ENCODE measurements around the gene PLA2R1.
"Not testable (repeated sequence)": the region's sequence is repeated elsewhere in the genome, so short reads cannot be mapped to it uniquely, and the experiment has no call there.

The PLA2R1 gene

DNA sequence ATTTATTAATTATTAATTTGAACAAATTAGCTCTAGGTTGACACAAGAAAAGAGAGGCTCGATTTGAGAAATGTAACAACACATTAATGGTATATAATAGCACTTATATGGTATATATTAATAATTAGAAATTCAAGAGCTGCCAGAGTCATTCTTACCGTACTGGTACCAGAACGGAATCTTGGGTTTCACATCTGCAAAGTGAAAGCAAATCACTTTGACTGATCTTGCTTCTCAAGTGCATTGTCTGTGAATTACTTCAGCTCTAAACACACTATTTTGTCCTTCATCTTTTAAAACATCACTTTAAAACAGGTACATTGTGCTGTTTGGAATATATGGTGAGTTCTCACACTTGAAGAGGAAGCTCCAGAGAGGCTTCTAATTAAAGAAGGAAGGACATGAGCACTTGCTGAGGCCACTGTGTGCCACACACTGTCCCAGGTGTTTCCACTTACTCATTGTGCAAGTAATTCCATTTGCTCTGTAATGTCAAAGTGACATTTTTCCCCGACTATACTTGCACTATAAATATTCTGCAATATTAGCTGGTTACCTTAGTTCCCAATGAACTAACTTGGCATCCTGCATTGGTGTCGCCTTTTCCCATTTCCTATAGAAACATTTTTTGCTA is 85.8 kb downstream of the PLA2R1 start:
- no peak for DNase-seq

GRCh38 chr2:159973325-159973724 is 89.1 kb downstream of the PLA2R1 start:
- no peak for DNase-seq

GRCh38 chr2:159971365-159972152 is 90.9 kb downstream of the PLA2R1 start:
- peak; percentile 5 for DNase-seq

- not testable (repeated sequence) for DNase-seq
Measured at GRCh38 chr2:159970548-159970947, 91.9 kb downstream of the PLA2R1 start.

- peak; percentile 14 for DNase-seq
Measured at GRCh38 chr2:159968279-159968900, 94.0 kb downstream of the PLA2R1 start.

GRCh38 chr2:159963700-159964099 is 98.7 kb downstream of the PLA2R1 start:
- DNase-seq = no peak

DNA sequence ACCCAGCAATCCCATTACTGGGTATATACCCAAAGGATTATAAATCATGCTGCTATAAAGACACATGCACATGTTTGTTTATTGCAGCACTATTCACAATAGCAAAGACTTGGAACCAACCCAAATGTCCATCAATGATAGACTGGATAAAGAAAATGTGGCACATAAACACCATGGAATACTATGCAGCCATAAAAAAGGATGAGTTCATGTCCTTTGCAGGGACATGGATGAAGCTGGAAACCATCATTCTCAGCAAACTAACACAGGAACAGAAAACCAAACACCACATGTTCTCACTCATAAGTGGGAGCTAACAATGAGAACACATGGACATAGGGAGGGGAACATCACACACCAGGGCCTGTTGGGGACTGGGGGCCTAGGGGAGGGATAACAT is 99.9 kb downstream of the PLA2R1 start:
- not testable (repeated sequence) for DNase-seq

DNA sequence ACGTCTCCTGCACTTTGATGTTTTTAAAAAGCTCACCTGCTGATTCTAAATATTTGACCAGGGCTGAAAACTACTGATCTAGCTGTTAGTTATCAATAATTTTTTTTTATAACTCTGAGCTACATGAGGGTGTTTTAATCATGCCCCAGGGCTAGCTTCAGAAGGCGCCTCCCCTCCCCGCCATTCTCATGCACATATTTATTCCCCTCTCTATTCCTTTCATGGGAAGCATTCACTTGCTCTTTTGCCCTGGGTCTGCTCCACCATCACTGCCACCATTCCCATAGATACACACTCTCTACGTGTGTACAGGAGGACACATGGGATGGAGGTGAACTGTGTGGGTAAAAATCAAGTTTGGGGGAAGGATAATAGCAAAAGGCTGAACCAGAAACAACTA is 101.0 kb downstream of the PLA2R1 start:
- no peak for DNase-seq

DNA sequence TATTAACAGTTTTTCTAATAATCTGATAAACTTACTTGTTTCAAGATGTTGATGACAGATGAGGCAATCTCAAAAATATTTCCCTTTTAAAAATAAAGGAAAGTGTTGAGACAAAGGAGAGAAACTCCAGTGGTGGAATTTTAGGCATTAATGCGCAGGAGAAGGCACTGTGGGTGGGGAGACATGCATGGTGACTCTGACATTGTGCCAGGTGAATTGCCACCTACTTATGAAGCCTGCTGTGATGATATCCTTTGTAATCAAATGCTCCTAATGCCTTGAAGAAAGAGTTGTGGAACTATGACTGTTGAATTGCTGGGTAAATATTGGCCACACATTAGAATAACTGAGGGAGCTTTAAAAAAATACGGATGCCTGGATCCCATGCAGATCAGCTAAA is 101.4 kb downstream of the PLA2R1 start:
- DNase-seq = no peak

DNA sequence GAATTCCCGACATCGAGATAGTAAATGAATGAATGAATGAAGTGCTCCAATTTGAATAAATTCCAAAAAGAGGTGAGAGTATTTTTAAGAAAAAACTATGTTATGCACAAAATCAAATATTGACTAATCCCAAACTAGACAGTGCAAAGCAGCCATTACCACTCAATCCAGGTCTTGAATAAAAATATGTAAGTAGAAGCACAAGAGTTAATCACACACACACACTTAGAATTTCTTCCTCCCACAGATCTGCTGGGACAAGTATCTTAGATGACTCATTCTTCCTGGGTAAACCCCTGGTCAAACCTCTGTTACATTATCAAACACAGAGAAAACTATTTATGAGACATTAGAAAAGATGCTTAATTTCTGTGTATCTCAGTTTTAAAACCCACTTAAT is 102.0 kb downstream of the PLA2R1 start:
- peak; percentile 13 for DNase-seq

GRCh38 chr2:159959136-159959535 is 103.3 kb downstream of the PLA2R1 start:
- DNase-seq = no peak

DNA sequence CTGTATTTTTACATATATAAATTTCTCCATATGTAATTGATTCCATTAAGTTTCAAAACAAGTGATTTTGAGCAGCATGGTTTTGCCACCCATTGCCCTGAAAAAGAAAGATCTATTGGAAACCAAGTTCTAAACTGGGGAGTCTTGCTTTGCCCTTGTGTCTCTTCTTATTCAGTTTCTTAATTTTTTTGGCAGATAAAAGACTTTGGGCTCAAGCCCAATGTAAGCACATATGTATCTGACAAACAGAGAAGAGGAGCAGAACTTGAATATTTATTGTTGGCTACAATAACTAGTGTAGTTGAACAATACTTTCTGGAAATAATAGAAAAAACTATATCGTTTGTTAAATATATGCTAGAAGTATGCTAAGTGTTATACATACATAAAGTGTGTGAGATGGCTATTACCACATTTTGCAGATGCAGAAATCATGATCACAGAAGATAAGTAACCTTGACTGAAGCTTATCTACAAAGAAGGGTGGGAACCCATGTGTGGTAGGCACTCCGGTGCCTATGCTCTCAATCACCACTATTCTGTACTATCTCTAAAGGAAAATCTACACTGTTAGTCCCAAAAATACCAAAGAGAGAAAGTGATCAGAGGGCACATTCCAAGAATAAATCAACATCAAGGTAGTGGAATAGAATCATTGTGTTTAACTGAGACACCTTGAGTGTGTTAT is 109.1 kb downstream of the PLA2R1 start:
- DNase-seq = no peak

GRCh38 chr2:159946326-159946999 is 116.0 kb downstream of the PLA2R1 start:
- peak; percentile 61 for DNase-seq

DNA sequence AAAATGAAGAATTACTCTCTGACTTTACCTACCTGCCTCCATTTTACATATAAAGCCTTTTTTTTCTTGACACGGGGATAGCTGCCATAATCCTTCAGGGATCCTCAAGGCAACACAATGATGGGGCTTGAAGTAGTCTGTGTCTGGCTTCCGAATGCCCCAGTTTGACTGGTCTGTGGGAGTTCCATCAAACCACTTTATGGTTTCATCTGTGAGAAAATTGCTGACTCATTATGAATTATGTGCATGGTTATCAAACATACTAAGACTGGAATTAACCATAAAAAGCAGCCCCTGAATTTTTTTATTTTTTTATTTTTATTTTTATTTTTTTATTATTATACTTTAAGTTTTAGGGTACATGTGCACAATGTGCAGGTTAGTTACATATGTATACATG is 117.5 kb downstream of the PLA2R1 start:
- no peak for DNase-seq

DNA sequence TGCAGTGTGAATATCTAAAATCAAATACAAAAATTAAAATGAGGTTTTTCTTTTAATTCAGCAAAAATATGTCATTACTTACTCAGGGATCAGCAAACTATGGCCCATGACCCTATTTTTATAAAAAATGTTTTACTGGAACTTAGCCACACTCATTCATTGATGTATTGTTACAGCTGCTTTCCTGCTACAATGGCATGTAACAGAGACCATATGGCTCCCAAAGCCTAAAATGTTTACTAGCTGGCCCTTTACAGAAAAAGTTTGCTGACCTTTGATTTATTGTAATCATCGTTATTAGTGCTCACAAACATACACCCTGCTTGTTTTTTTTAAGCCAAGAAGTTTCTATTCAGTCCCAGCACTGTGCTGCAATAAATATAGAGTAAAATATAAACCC is 120.3 kb downstream of the PLA2R1 start:
- no peak for DNase-seq

DNA sequence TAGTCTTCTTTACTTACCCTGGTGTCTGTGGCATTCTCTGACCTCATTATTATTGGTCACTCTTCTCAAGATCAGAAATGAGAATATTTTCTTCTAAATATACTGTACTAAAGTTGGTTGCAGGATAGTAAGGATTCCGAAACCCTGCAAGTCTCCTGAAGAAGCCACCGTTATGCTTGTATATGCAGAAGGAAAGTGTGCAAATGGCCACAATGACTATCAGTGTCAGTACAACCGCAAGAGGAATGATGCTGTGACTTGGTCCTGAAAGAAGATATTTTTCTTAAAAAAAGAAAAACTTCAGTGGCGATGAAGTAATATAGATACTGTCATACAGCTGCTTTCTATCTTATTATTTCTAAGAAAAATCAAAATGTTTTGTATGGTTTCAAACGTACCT is 120.7 kb downstream of the PLA2R1 start:
- no peak for DNase-seq

GRCh38 chr2:159939946-159940345 is 122.5 kb downstream of the PLA2R1 start:
- DNase-seq = peak; percentile 42

- no peak for DNase-seq
Measured at GRCh38 chr2:159938395-159938794, 124.0 kb downstream of the PLA2R1 start.

DNA sequence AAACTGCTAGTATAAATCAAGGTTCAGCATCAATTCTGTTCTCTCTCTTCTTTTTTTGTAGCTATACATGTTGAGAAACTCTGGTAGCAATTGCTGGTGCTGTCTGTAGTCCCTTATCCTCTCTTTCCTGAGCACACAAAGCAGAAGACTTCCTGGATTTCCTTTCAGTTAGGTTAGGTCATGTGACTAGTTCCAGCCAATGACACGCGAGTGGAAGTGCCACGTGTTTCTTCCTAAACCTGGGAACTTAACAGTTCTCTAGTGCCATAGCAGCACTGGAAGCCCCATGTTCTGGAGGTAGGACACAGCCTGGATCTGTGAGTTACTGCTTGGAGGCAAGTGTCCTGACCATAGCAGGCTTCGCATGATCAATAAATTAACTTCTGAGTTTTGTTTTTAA is 125.9 kb downstream of the PLA2R1 start:
- DNase-seq = no peak

GRCh38 chr2:159933727-159934049 is 128.7 kb downstream of the PLA2R1 start:
- no peak for DNase-seq

DNA sequence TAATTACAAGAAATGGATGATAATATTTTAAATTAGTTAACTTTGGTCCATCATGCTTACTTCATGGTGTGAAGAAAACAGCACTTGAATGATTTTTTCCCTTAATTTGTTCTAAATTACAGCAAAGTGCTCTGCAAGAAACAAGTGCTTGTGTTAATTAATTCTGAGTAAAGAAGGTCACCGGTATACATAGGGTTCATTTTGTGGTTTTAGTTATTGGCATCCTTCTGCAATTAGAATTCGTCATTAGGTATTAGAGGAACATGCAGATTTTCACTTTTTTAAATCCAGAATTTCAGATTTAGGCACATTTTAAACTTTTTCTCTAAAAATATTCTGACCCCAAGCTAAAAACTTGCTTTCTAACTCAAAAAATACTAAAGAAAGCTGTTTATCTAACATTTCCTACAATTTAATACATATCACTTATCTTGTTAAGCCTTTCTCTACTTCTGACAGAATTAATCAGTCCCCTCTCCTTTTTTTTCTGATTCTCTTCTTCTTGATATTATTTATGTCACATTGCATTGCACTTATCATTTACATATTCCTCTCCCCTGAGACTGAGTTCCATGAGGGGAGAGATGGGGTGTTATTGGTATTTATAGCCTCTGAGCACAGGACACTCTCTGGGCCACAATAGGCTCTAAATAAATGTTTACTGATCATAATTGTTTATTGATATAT is 129.2 kb downstream of the PLA2R1 start:
- DNase-seq = no peak

DNA sequence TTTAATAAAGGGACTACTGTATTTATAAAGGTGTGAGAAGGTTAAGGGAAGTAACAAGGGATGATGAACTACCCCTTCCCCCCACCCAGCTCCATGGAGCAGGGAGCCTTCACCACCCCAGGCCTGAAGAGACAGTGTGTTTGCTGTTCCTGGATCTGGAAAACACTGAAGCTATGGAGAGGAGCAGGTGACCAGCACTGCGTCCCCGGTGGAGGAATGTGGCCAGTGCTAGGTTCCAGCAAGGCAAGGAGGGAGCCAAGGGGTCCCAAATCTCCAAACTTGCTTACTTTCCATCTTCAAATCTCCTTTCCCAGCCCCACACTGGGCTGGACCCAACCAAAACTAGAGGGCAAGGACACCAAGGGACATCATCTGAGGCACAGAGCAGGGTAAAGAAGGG is 135.7 kb downstream of the PLA2R1 start:
- no peak for DNase-seq

GRCh38 chr2:159925975-159926374 is 136.4 kb downstream of the PLA2R1 start:
- DNase-seq = peak; percentile 28
